Renal cortex interstitium (tissue), 15 donors: Measurements from ENCODE around the gene SPRR5. TPM values are rescaled to one million over a fixed set of nuclear protein-coding genes. Genes with fewer than 3 reads are reported as not detected.

Source experiments
- DNase-seq, 11 donors: peaks; one replicate each; pipeline ENCODE4 v3.0.0-alpha.2; 2013; ENCODE audit warnings: low read depth in 9 of 11, low spot score in 4 of 11; ENCODE audit errors: extremely low read depth in 1 of 11
- long read RNA-seq, 16 experiments: transcript quantifications; one replicate each; lab custom pipeline, GENCODE V29; 2026
- polyA plus RNA-seq, 3 donors: library from polyadenylated mRNA; unstranded; fragments of 120-200 nt; gene quantifications; one replicate each; pipeline ENCODE4 v1.2.1, GENCODE V29; 2013; ENCODE audit not compliant: insufficient read length in 3 of 3

Gene SPRR5
- not detected for polyA plus RNA-seq
- long read RNA-seq, donor 1 = 0 reads
- long read RNA-seq, donor 2 = 0 reads
- long read RNA-seq, donor 3 = 0 reads
- long read RNA-seq, donor 4 = 0 reads
- long read RNA-seq, donor 5 = 0 reads
- long read RNA-seq, donor 6 = 0 reads
- long read RNA-seq, donor 7 = 0 reads
- long read RNA-seq, donor 8 = 0 reads
- long read RNA-seq, donor 9 = 0 reads
- long read RNA-seq, donor 10 = 0 reads
- long read RNA-seq, donor 11 = 0 reads
- long read RNA-seq, donor 12 = 0 reads
- long read RNA-seq, donor 13 = 0 reads
- long read RNA-seq, donor 14 = 0 reads
- long read RNA-seq, donor 15 = 0 reads
- long read RNA-seq, donor 16 = 0 reads

DNA sequence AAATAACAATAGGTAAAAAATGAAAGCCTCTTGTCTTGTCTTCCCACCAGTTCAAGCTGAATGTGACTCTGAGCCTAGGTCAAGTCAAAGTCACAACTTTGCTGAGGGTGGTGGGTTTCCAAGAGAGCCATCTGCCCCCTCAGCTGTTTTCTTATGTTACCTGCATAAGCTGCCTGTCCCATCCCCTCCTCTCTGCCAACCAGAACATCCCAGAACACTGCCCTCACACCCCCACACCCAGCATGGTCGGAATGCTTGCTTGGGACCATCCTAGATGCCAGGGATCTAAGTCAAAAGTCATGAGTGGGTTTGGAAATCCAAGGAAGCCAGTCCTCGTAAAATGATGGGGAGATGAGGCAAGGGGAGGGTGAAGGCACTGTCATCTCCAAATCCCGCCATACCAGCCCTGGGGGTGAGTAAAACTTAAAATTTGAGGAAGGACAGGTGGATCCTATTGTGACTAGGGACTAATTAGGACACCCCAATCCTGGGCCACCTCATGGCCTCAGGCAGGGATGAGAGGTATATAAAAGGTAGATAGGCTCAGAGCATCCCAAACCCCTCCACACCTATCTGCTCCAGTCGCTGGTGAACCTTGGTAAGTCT, at the start of gene SPRR5:
SPRR5 (plus strand) TSS at position 556 of the 606 bp plus-strand sequence. CDS start 1,349 bp downstream, outside the sequence.
- DNase-seq = no peak

GRCh38 chr1:152899027-152899426, 48.0 kb upstream of the SPRR5 start:
- DNase-seq = no peak

DNA sequence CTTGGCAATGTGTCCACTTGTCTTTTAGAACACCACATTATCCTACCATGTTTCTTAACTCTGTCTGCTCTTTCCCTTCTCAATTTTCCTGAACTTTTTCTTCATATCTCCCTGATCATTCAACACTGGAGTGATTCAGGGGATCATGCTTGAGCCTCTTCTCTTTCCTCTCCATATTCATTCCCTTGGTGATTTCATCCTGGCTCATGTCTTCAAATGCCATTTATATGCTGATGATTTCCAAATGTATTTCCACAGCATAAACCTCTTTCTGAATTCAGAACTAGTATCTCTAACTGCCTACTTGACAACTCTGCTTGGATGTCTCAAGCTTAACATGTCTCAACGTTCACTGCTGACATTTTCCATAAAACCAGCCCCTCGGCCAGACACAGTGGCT, 47.1 kb upstream of the SPRR5 start:
- no peak for DNase-seq

- DNase-seq = no peak
These were observed 45.4 kb upstream of the SPRR5 start for GRCh38 chr1:152901631-152902030.

- DNase-seq = peak in 8 of 11 donors; percentile 3 to 44 (median 20)
These were observed 44.4 kb upstream of the SPRR5 start for GRCh38 chr1:152902636-152903035.

- DNase-seq = no peak
These were observed 42.1 kb upstream of the SPRR5 start for GRCh38 chr1:152904688-152905440.

- DNase-seq = no peak
These were observed 40.9 kb upstream of the SPRR5 start for GRCh38 chr1:152906023-152906565.

GRCh38 chr1:152907686-152908601, 39.1 kb upstream of the SPRR5 start, which contains the start of gene IVL:
TSS of gene IVL (plus strand) at chr1:152908546. CDS start at chr1:152909798, 1,252 bp downstream.
- no peak for DNase-seq

DNA sequence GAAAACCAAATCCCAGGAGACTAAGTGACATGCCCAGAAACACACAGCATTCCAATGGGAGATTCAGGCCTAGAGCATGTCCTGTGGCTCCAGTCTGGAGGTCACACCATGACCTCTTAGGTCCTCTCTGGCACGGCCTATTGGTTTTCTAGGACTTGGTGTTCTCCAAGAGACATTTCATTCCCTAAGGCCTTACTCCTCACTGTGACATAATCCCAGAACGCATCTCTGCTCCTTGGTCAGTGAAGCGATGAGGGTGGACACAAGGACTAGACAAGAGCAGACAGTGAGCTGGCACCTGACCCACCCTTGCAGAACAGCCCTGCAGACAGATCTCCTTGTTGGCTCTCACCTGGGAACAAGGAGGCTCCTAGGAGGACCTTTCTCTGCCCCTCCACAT, 37.8 kb upstream of the SPRR5 start:
- no peak for DNase-seq

GRCh38 chr1:152912471-152912870, 34.5 kb upstream of the SPRR5 start:
- no peak for DNase-seq

- DNase-seq = no peak
These were observed 34.1 kb upstream of the SPRR5 start for GRCh38 chr1:152912900-152913299.

DNA sequence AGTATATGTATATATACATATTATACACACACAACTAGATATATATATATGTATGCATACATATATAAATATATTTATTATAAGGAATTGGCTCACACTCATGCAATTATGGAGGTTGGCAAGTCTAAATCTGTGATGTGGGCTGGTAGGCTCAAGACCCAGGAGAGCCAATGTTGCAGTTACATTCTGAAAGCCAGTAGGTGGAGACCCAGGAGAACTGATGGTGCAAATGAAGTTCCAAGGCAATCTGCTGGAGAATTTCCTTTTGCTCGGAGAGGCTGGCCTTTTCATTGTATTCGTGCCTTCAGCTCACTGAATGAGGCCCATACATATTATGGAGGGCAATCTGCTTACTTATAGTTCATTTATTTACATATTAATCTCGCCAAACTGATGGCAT, 29.2 kb upstream of the SPRR5 start:
- DNase-seq = peak in 3 of 11 donors; percentile 2 to 29 (median 20)

GRCh38 chr1:152919071-152919470, 27.9 kb upstream of the SPRR5 start:
- DNase-seq = no peak

DNA sequence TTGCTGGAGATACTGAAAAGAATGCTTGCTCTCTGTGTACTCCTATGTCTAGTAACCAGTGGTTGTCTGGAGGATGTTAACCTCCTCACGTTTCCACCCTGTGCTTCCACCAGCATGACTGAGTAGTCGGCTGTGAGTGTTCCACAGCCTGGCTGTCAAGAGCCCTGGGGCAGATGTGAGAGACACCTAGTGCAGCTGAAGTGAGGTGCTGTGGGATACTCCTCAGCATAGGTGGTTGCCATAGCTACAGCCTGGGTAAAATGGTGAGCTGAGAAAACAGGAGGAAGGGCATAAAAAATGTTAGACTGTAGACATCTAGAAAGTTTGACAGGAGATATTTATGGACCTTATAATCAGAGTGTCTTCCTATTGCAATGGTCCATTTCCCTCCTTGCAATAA, 22.8 kb upstream of the SPRR5 start:
- DNase-seq = no peak

- no peak for DNase-seq
These were observed 20.9 kb upstream of the SPRR5 start for GRCh38 chr1:152926091-152926490.

DNA sequence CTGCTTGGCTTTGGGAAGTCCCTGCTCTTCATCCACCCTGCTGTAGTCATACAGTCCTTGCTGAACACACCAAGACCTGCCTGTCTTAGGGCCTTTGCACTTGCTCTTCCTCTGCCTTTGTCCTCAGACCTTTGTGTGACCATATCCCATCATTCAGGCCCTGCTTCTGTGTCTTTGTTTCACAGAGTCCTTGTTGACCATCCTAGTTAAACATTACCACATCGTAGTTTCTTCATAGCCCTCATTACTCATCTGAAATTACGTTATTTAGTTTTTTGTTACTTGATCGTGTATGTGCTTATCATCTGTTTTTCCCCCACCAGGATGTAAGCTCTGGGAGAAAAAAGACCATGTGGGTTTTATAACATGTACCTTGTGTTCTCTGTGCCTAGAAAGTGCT, 18.3 kb upstream of the SPRR5 start:
- no peak for DNase-seq

- no peak for DNase-seq
These were observed 14.7 kb upstream of the SPRR5 start for GRCh38 chr1:152932170-152932811.

GRCh38 chr1:152933196-152933595, 13.8 kb upstream of the SPRR5 start:
- no peak for DNase-seq
